Measurements from ENCODE around the gene IL20RB. TPM values are rescaled to one million over a fixed set of nuclear protein-coding genes. Genes with fewer than 3 reads are reported as not detected.
"Not testable (repeated sequence)": the region's sequence is repeated elsewhere in the genome, so short reads cannot be mapped to it uniquely, and the experiment has no call there.

Gene IL20RB
- total and polyA plus RNA-seq, 2 donors: 0.42 to 0.98 TPM

- no peak overlapping the region for H3K27ac ChIP-seq (ENCODE audit: low read depth)
- H3K4me3 ChIP-seq (ENCODE audit: low read depth, low read length): no peak overlapping the region
- H3K36me3 ChIP-seq (ENCODE audit: insufficient read depth): no peaks in the 10 kb centered on the region
- no peak for DNase-seq (ENCODE audit: extremely low spot score)
- no peaks in the 10 kb centered on the region for H3K4me1 ChIP-seq (ENCODE audit: insufficient read depth)
- WGBS: 91% methylated on average over 2 of the region's 2 CpGs
Measured at GRCh38 chr3:136954251-136954650, 3.5 kb upstream of the IL20RB start.

- DNase-seq (ENCODE audit: extremely low spot score): no peak
- H3K4me1 ChIP-seq (ENCODE audit: insufficient read depth): no peaks in the 10 kb centered on the region
- no peak overlapping the region for H3K4me3 ChIP-seq (ENCODE audit: low read depth, low read length)
- H3K36me3 ChIP-seq (ENCODE audit: insufficient read depth): no peaks in the 10 kb centered on the region
- H3K27ac ChIP-seq (ENCODE audit: low read depth): no peak overlapping the region
- 84% methylated on average over 4 of the region's 4 CpGs for WGBS
Measured at GRCh38 chr3:136954980-136955780, 2.6 kb upstream of the IL20RB start.

- Histone ChIP-seq H3K27ac (ENCODE audit: low read depth) (no peak overlapping the region), H3K4me1 (ENCODE audit: insufficient read depth) (no peaks in the 10 kb centered on the region)
- 61% methylated on average over 2 of the region's 2 CpGs for WGBS
Measured at GRCh38 chr3:136955813-136956212, 2.0 kb upstream of the IL20RB start.

GRCh38 chr3:136956971-136957370 lies 812 bp upstream of the IL20RB start:
- DNase-seq (ENCODE audit: extremely low spot score): no peak
- no peaks in the 10 kb centered on the region for H3K36me3 ChIP-seq (ENCODE audit: insufficient read depth)
- 98% methylated on average over 2 of the region's 2 CpGs for WGBS
- no peak overlapping the region for H3K4me3 ChIP-seq (ENCODE audit: low read depth, low read length)
- H3K4me1 ChIP-seq (ENCODE audit: insufficient read depth): no peaks in the 10 kb centered on the region
- H3K27ac ChIP-seq (ENCODE audit: low read depth): no peak overlapping the region

More at GRCh38 chr3:136955813-136956212, 2.0 kb upstream of the IL20RB start:
- no peak for DNase-seq (ENCODE audit: extremely low spot score)
- no peak overlapping the region for H3K4me3 ChIP-seq (ENCODE audit: low read depth, low read length)
- H3K36me3 ChIP-seq (ENCODE audit: insufficient read depth): no peaks in the 10 kb centered on the region

- DNase-seq (ENCODE audit: extremely low spot score): no peak
- Histone ChIP-seq H3K4me3 (ENCODE audit: low read depth, low read length) (no peak overlapping the region), H3K4me1 (ENCODE audit: insufficient read depth) (no peaks in the 10 kb centered on the region), H3K27ac (ENCODE audit: low read depth) (no peak overlapping the region), H3K36me3 (ENCODE audit: insufficient read depth) (no peaks in the 10 kb centered on the region)
- WGBS: 67% methylated on average over 2 of the region's 2 CpGs
Measured at GRCh38 chr3:136958939-136959338, 1.2 kb downstream of the IL20RB start.

GRCh38 chr3:136959599-136959998 lies 1.8 kb downstream of the IL20RB start:
- no peaks in the 10 kb centered on the region for H3K36me3 ChIP-seq (ENCODE audit: insufficient read depth)
- 96% methylated on average over 6 of the region's 6 CpGs for WGBS
- no peak for DNase-seq (ENCODE audit: extremely low spot score)
- no peak overlapping the region for H3K27ac ChIP-seq (ENCODE audit: low read depth)
- no peak overlapping the region for H3K4me3 ChIP-seq (ENCODE audit: low read depth, low read length)
- H3K4me1 ChIP-seq (ENCODE audit: insufficient read depth): no peaks in the 10 kb centered on the region

- no peaks in the 10 kb centered on the region for H3K36me3 ChIP-seq (ENCODE audit: insufficient read depth)
- no peaks in the 10 kb centered on the region for H3K4me1 ChIP-seq (ENCODE audit: insufficient read depth)
- no peak for DNase-seq (ENCODE audit: extremely low spot score)
- H3K4me3 ChIP-seq (ENCODE audit: low read depth, low read length): no peak overlapping the region
- WGBS: 81% methylated on average over 4 of the region's 4 CpGs
- no peak overlapping the region for H3K27ac ChIP-seq (ENCODE audit: low read depth)
Measured at GRCh38 chr3:136960838-136961836, 3.4 kb downstream of the IL20RB start.

GRCh38 chr3:136962927-136963326 lies 5.1 kb downstream of the IL20RB start:
- DNase-seq (ENCODE audit: extremely low spot score): no peak
- H3K36me3 ChIP-seq (ENCODE audit: insufficient read depth): no peaks in the 10 kb centered on the region
- H3K4me1 ChIP-seq (ENCODE audit: insufficient read depth): no peaks in the 10 kb centered on the region
- 79% methylated on average over 1 of the region's 1 CpG for WGBS
- H3K27ac ChIP-seq (ENCODE audit: low read depth): no peak overlapping the region
- no peak overlapping the region for H3K4me3 ChIP-seq (ENCODE audit: low read depth, low read length)

- WGBS: 89% methylated on average over 6 of the region's 14 CpGs
- not testable (repeated sequence) for H3K27ac ChIP-seq (ENCODE audit: low read depth); H3K36me3 ChIP-seq (ENCODE audit: insufficient read depth); H3K4me1 ChIP-seq (ENCODE audit: insufficient read depth); DNase-seq (ENCODE audit: extremely low spot score); H3K4me3 ChIP-seq (ENCODE audit: low read depth, low read length)
Measured at GRCh38 chr3:136969539-136969938, 11.8 kb downstream of the IL20RB start.

- no peak for DNase-seq (ENCODE audit: extremely low spot score)
- no peak overlapping the region for H3K27ac ChIP-seq (ENCODE audit: low read depth)
- no peak overlapping the region for H3K4me3 ChIP-seq (ENCODE audit: low read depth, low read length)
- 94% methylated on average over 4 of the region's 4 CpGs for WGBS
- no peaks in the 10 kb centered on the region for H3K36me3 ChIP-seq (ENCODE audit: insufficient read depth)
- H3K4me1 ChIP-seq (ENCODE audit: insufficient read depth): no peaks in the 10 kb centered on the region
Measured at GRCh38 chr3:136973352-136973751, 15.6 kb downstream of the IL20RB start.

GRCh38 chr3:136974670-136975069 lies 16.9 kb downstream of the IL20RB start:
- Histone ChIP-seq H3K27ac (ENCODE audit: low read depth) (no peak overlapping the region), H3K4me1 (ENCODE audit: insufficient read depth) (no peaks in the 10 kb centered on the region), H3K36me3 (ENCODE audit: insufficient read depth) (no peaks in the 10 kb centered on the region), H3K4me3 (ENCODE audit: low read depth, low read length) (no peak overlapping the region)
- WGBS: 64% methylated on average over 2 of the region's 2 CpGs
- no peak for DNase-seq (ENCODE audit: extremely low spot score)

GRCh38 chr3:136979204-136979603 lies 21.4 kb downstream of the IL20RB start:
- no peaks in the 10 kb centered on the region for H3K36me3 ChIP-seq (ENCODE audit: insufficient read depth)
- no peak for DNase-seq (ENCODE audit: extremely low spot score)

GRCh38 chr3:136979684-136980083 lies 21.9 kb downstream of the IL20RB start:
- Histone ChIP-seq H3K4me1 (ENCODE audit: insufficient read depth) (no peaks in the 10 kb centered on the region), H3K36me3 (ENCODE audit: insufficient read depth) (no peaks in the 10 kb centered on the region), H3K4me3 (ENCODE audit: low read depth, low read length) (no peak overlapping the region), H3K27ac (ENCODE audit: low read depth) (no peak overlapping the region)
- no peak for DNase-seq (ENCODE audit: extremely low spot score)
- 77% methylated on average over 3 of the region's 3 CpGs for WGBS

More at GRCh38 chr3:136979204-136979603, 21.4 kb downstream of the IL20RB start:
- Histone ChIP-seq H3K4me3 (ENCODE audit: low read depth, low read length) (no peak overlapping the region), H3K4me1 (ENCODE audit: insufficient read depth) (no peaks in the 10 kb centered on the region), H3K27ac (ENCODE audit: low read depth) (no peak overlapping the region)

GRCh38 chr3:136982033-136982432 lies 24.2 kb downstream of the IL20RB start:
- WGBS: 91% methylated on average over 5 of the region's 5 CpGs
- H3K4me1 ChIP-seq (ENCODE audit: insufficient read depth): no peaks in the 10 kb centered on the region
- H3K4me3 ChIP-seq (ENCODE audit: low read depth, low read length): no peak overlapping the region

More at GRCh38 chr3:136982033-136982432, 24.2 kb downstream of the IL20RB start:
- Histone ChIP-seq H3K27ac (ENCODE audit: low read depth) (no peak overlapping the region), H3K36me3 (ENCODE audit: insufficient read depth) (no peaks in the 10 kb centered on the region)
- DNase-seq (ENCODE audit: extremely low spot score): no peak
